NT2/D1 (cell line): Measurements from ENCODE around the gene BCCIP.

Source experiments
- YY1 ChIP-seq: IDR thresholded peaks from 2 replicates; pipeline ENCODE4 v1.6.1; 2011; ENCODE audit not compliant: insufficient read length, insufficient read depth
- ZNF274 ChIP-seq: IDR thresholded peaks from 2 replicates; pipeline ENCODE4 v1.6.1; 2011; ENCODE audit warnings: mild to moderate bottlenecking, low read depth, low read length

GRCh38 chr10:125777806-125778205 lies 45.5 kb upstream of the BCCIP start:
- TF ChIP-seq YY1 (no peak), ZNF274 (no peak)
